Breast epithelium (tissue), 3 donors: Measurements from ENCODE around the gene IMPA2.

Experiments used
- POLR2A ChIP-seq: fragments of 450-650 bp; IDR thresholded peaks from one replicate; pipeline ENCODE4 v1.6.1; 2016; ENCODE audit warnings: antibody characterized with exemption, mild to moderate bottlenecking, moderate library complexity
- TF ChIP-seq, protein P1 (sequence below), 3 donors: fragments of 450-650 bp; IDR thresholded peaks; one replicate each; pipeline ENCODE4 v1.5.1; 2016 to 2017; ENCODE audit warnings: antibody characterized with exemption in 3 of 3, mild to moderate bottlenecking in 3 of 3, moderate library complexity in 3 of 3

GRCh38 chr18:11953113-11953512 is 28.2 kb upstream of the IMPA2 start:
- TF ChIP-seq, protein P1, sequence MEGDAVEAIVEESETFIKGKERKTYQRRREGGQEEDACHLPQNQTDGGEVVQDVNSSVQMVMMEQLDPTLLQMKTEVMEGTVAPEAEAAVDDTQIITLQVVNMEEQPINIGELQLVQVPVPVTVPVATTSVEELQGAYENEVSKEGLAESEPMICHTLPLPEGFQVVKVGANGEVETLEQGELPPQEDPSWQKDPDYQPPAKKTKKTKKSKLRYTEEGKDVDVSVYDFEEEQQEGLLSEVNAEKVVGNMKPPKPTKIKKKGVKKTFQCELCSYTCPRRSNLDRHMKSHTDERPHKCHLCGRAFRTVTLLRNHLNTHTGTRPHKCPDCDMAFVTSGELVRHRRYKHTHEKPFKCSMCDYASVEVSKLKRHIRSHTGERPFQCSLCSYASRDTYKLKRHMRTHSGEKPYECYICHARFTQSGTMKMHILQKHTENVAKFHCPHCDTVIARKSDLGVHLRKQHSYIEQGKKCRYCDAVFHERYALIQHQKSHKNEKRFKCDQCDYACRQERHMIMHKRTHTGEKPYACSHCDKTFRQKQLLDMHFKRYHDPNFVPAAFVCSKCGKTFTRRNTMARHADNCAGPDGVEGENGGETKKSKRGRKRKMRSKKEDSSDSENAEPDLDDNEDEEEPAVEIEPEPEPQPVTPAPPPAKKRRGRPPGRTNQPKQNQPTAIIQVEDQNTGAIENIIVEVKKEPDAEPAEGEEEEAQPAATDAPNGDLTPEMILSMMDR (IDR thresholded peaks at IDR 0.05) = no peak
- TF ChIP-seq POLR2A = no peak
